ENCODE results near the gene ZNF618.

Gene ZNF618

DNA sequence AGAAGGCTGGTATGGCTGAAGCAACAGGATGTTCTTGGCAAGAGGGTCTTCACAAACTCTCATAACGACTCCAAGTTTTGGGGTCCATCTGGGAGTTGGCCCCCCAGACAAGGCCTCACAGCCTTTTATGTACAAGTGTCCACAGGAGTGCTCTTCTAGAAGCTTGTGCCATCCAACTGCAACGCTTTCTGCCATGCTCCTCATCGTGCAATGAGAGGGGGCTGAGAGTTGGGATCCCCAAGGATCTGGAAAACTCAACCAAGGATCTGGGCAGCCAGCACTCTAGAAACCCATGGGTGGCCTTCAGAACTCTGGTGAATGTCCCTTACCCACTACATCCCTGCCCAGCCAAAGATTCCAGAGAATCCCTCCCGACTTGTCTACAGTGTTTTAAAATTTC, 210.5 kb downstream of the ZNF618 start:
- H3K4me1 ChIP-seq (ENCODE audit: insufficient read depth, low read length, poor library complexity, severe bottlenecking): no peaks in the 10 kb centered on the region
- H3K36me3 ChIP-seq (ENCODE audit: insufficient read depth, low read length): no peaks in the 10 kb centered on the region
- H2AFZ ChIP-seq (ENCODE audit: low read length): no peak overlapping the region
- no peaks in the 10 kb centered on the region for H3K79me2 ChIP-seq (ENCODE audit: insufficient read depth, low read length)
- no peak overlapping the region for H3K4me2 ChIP-seq (ENCODE audit: low read depth, low read length, poor library complexity, severe bottlenecking)
- TF ChIP-seq, protein P1, sequence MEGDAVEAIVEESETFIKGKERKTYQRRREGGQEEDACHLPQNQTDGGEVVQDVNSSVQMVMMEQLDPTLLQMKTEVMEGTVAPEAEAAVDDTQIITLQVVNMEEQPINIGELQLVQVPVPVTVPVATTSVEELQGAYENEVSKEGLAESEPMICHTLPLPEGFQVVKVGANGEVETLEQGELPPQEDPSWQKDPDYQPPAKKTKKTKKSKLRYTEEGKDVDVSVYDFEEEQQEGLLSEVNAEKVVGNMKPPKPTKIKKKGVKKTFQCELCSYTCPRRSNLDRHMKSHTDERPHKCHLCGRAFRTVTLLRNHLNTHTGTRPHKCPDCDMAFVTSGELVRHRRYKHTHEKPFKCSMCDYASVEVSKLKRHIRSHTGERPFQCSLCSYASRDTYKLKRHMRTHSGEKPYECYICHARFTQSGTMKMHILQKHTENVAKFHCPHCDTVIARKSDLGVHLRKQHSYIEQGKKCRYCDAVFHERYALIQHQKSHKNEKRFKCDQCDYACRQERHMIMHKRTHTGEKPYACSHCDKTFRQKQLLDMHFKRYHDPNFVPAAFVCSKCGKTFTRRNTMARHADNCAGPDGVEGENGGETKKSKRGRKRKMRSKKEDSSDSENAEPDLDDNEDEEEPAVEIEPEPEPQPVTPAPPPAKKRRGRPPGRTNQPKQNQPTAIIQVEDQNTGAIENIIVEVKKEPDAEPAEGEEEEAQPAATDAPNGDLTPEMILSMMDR (conservative IDR thresholded peaks at IDR 0.05; ENCODE audit: low read length): no peak
- TF ChIP-seq EZH2phosphoT487 (IDR thresholded peaks at IDR 0.05; ENCODE audit: borderline replicate concordance): no peak
- no peaks in the 10 kb centered on the region for H3K9me2 ChIP-seq (replicated peaks; ENCODE audit: low read depth, low read length)
- H3K27me3 ChIP-seq (ENCODE audit: insufficient read depth, low read length, poor library complexity, severe bottlenecking): no peaks in the 10 kb centered on the region
- H3F3A ChIP-seq (ENCODE audit: low read depth): no peaks in the 10 kb centered on the region
- H4K20me1 ChIP-seq (ENCODE audit: insufficient read depth, low read length, poor library complexity, severe bottlenecking): no peaks in the 10 kb centered on the region
- no peaks in the 10 kb centered on the region for H3K9me3 ChIP-seq (ENCODE audit: insufficient read depth, low read depth, low read length)
- no peak overlapping the region for H3K9ac ChIP-seq (ENCODE audit: low read depth, low read length, poor library complexity, severe bottlenecking)
- H3K4me3 ChIP-seq (ENCODE audit: low read length, poor library complexity, severe bottlenecking): no peak overlapping the region

DNA sequence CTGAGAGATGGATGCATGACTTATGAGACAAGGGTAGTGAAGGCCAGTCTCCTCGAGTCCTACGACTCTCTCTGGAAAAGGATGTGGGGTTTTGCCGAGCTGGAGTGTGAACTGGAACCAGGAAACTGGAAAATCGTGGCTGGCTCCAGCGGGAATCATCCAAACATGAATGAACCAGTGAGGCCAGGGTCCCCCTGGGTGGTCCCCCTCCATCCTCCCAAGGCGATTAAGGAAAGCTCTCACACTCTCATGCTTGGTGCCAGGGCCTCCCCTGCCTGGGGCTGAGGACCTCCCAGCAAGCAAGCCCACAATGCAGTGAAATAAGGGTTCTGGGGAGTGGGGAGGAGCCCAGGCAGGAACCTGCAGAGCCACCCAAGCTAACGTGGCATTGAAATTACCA, 211.6 kb downstream of the ZNF618 start:
- Histone ChIP-seq H3K9me3 (ENCODE audit: insufficient read depth, low read depth, low read length) (no peaks in the 10 kb centered on the region), H2AFZ (ENCODE audit: low read length) (no peak overlapping the region), H4K20me1 (ENCODE audit: insufficient read depth, low read length, poor library complexity, severe bottlenecking) (no peaks in the 10 kb centered on the region), H3K9ac (ENCODE audit: low read depth, low read length, poor library complexity, severe bottlenecking) (no peak overlapping the region), H3K79me2 (ENCODE audit: insufficient read depth, low read length) (no peaks in the 10 kb centered on the region), H3F3A (ENCODE audit: low read depth) (no peaks in the 10 kb centered on the region), H3K4me2 (ENCODE audit: low read depth, low read length, poor library complexity, severe bottlenecking) (no peak overlapping the region), H3K36me3 (ENCODE audit: insufficient read depth, low read length) (no peaks in the 10 kb centered on the region), H3K27me3 (ENCODE audit: insufficient read depth, low read length, poor library complexity, severe bottlenecking) (no peaks in the 10 kb centered on the region), H3K4me1 (ENCODE audit: insufficient read depth, low read length, poor library complexity, severe bottlenecking) (no peaks in the 10 kb centered on the region), H3K9me2 (replicated peaks; ENCODE audit: low read depth, low read length) (no peaks in the 10 kb centered on the region), H3K4me3 (ENCODE audit: low read length, poor library complexity, severe bottlenecking) (no peak overlapping the region)
- TF ChIP-seq, protein P1 (conservative IDR thresholded peaks at IDR 0.05; ENCODE audit: low read length): no peak
- no peak for TF ChIP-seq EZH2phosphoT487 (IDR thresholded peaks at IDR 0.05; ENCODE audit: borderline replicate concordance)

DNA sequence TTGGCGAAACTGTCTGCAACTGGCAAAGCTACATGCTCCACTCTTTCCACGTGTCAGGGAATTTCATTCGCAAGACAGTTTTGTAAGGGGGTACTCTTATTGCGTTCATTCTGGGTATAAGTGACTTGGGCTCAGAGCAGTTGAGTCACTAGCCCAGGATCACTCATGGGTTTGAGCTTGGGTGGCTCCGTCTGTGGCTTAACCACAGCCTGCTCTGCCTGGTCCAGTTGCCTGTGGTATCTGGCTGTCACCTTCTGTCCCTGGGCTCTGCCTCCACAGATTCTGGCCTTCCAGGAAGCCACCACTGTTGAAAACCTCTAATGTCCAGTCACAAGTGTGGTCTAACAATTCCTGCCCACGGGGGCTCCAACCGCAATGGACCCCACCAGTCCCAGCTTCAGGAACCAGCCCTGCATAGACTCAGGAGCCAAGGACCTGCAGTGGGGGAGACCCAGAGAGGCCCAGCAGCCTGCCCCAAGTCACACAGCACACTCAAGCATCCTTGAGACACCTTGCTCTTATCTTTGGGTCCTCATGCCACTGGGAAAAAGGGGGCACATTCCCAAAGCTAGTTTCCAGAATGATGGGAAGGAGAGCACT, 212.6 kb downstream of the ZNF618 start:
- no peaks in the 10 kb centered on the region for H3K79me2 ChIP-seq (ENCODE audit: insufficient read depth, low read length)
- H3K4me1 ChIP-seq (ENCODE audit: insufficient read depth, low read length, poor library complexity, severe bottlenecking): no peaks in the 10 kb centered on the region
- no peaks in the 10 kb centered on the region for H3F3A ChIP-seq (ENCODE audit: low read depth)
- H3K4me2 ChIP-seq (ENCODE audit: low read depth, low read length, poor library complexity, severe bottlenecking): no peak overlapping the region
- H4K20me1 ChIP-seq (ENCODE audit: insufficient read depth, low read length, poor library complexity, severe bottlenecking): no peaks in the 10 kb centered on the region
- TF ChIP-seq EZH2phosphoT487 (IDR thresholded peaks at IDR 0.05; ENCODE audit: borderline replicate concordance): no peak
- TF ChIP-seq, protein P1 (conservative IDR thresholded peaks at IDR 0.05; ENCODE audit: low read length): no peak
- H3K9ac ChIP-seq (ENCODE audit: low read depth, low read length, poor library complexity, severe bottlenecking): no peak overlapping the region
- H3K9me3 ChIP-seq (ENCODE audit: insufficient read depth, low read depth, low read length): no peaks in the 10 kb centered on the region
- no peaks in the 10 kb centered on the region for H3K27me3 ChIP-seq (ENCODE audit: insufficient read depth, low read length, poor library complexity, severe bottlenecking)
- no peaks in the 10 kb centered on the region for H3K9me2 ChIP-seq (replicated peaks; ENCODE audit: low read depth, low read length)
- no peaks in the 10 kb centered on the region for H3K36me3 ChIP-seq (ENCODE audit: insufficient read depth, low read length)
- no peak overlapping the region for H2AFZ ChIP-seq (ENCODE audit: low read length)
- H3K4me3 ChIP-seq (ENCODE audit: low read length, poor library complexity, severe bottlenecking): no peak overlapping the region
